IPS-NIHi7 (cell line): ENCODE measurements around the gene BCKDHA.
A peak's percentile ranks its signal among the peaks of the same experiment; 100 is the strongest.

ENCODE experiments used
- DNase-seq: peaks from one replicate; pipeline ENCODE4 v3.0.0; 2012; ENCODE audit warnings: mixed read lengths; ENCODE audit errors: extremely low spot score

The BCKDHA gene

DNA sequence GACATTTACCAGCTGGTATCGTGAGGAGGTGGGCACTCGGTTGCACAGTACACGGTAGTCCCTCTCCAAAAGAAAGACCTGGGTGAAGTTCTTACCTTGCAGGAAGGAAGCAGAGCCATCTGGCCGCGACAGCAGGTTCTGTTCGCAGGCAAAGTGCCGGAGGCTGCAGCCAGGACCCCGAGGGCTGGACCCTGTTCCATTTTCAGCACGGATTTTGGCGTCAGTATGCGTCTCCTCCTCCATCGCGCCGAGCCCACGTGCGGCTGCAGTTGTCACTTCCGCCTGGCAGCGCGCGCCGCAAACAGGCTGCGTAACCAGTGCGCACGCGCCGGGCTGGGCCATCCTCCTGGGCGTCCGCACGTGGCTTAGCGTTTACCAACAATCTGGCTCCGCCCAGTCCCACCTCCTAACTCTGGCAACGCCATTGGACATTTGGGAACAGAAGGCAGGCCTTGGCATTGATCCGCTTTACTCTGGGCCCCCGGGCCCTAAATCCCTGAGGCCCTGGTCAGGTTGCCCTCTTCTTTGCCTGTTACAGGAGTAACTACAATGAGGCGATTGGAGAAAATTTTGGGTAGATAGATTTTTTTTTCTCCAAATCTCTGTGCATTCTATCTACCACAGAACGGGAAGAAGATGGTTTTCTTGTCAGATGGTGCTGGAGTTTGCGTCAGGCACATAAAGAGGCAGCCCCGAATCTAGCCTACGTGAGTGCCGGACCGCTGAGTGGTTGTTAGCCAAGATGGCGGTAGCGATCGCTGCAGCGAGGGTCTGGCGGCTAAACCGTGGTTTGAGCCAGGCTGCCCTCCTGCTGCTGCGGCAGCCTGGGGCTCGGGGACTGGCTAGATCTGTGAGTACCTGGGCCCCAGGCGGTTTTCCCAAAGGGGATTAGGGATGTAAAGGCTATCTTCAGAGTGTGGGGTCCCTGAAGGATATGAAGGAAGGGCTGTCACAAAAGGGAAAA, at the start of gene BCKDHA, which contains the start of gene EXOSC5:
TSS of gene BCKDHA (plus strand) at position 733 of the 964 bp plus-strand sequence. CDS start at position 743, 10 bp downstream.
TSS of gene EXOSC5 (minus strand) at position 274 of the 964 bp plus-strand sequence. CDS start at position 243, 31 bp downstream.
- peak; percentile 99 for DNase-seq

DNA sequence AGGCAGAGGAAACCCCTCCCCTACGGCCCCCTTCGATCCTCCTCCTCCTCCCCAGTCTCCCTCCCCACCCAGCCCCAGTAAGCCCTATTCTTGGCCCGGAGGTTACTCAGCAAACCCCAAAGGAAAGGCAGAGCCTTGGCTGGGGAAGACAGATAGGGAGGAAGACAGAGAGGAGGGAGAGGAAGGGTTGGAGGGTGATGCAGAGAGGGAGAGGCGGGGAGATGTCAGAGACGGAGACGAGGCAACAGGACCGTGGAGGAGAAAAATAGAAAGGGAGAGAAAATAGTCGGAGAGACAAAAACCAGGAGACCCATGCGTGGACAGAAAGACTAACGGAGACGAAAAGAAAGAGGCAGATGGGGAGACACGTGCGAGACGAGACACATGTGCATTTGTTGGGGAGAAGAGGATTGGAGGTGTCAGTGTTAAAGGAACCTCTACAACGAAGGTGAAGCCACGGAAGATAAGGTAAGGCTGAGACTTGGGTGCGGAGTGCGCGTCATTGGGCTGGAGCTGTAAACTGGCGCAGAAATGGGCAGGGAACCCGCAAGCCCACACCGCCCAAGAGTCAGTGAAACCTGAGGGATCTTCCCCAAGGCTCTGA, 46.8 kb upstream of the BCKDHA start:
- DNase-seq, result peak; percentile 31

DNA sequence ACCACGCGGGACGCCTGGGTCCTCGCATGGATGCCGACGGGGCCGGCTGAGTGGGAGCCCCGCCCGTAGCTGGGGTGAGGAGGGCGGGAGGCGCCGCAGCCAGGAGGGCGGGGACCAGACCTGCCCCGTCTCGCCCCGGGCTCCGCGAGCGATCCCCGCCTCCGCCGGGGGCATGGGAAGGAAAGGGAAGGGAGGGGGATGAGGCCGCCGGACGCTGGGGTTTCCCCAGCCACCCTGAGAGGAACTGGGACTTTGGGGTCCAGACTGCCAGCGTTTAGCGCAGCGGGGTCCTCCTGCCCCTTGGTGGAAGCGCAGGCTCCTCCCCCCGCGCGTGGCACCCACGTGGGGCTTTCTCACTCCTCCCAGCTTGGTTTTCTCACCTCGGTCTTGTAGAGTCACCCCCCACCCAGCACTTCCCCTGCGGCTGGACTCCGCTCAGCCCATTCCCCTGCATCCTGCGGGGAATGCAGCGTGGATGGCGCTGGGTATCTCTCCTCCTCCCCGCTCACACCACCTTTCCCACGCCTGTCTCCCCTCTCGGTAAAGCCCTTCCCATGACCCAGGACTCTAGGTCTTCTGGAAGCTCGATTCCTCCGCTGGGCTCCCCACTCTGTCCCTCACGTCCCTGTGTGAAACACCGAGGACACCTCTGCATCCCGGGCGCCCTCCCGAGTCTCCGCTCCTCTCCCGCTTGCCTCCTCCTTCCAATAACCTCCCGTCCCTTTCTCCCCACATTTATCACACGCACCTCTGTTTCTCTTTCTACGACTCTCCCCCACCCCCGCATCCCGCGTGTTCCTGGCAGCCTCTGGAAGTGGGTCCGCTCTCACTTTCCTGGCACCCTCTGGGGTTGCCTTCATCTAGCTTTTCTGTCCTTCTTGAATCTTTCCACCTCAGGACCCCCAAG, 46.0 kb upstream of the BCKDHA start:
- peak; percentile 73 for DNase-seq

DNA sequence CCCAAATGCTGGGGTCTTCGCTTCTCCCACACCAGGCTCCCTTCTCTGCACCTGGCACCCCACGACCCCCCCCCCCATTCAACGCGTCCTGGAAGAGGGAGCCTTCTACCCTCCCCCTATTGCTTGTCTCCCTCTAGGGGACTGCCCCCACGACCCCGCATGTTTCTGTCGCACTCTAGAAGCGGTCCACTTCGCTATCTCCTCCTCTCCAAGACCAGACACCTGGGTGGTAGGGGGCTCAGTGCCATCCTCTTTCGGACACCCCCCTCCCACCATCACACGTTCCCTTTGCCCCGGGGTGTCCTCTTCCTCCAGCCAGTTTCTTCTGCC, 45.4 kb upstream of the BCKDHA start:
- DNase-seq, result no peak

DNA sequence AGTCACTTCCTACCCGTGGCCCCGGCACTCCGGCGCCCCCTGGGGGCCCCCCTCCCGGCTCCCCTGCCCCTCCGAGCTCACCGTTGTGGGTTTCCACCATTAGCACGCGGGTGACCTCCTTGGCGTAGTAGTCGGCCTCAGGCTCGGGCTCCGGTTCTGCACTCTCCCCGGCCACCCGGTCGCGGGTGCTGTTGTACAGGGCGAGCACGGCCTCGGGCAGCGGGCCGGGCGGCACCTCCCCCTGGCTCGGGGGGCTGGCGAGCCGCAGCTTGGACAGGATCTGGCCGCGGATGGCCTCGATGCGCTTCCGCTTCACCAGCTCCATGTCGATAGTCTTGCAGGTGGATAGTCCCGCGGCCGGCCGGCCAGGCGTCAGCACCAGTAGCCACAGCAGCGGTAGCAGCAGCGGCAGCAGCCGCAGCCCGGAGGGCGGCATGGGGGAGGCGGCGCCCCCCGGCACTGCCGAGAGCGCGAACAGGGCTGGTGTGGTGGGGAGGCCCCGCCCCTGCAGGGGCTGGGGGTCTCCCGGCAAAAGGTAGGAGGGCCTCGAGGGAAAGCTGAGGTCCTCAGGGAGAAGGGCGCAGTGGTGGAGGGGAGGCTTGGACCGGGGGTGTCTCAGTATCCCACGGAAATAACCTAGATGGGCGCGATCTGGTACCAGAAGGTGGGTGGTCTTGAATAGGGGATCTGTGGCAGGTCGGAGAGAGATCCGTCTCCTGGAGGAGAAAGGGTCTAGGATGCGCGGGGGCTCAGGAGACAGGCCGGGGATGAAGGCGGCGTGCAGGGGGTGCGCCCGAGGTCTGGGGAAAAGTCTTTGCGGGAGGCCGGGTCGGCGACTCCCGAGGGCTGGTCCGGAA, 44.8 kb upstream of the BCKDHA start:
- DNase-seq, result peak; percentile 64

DNA sequence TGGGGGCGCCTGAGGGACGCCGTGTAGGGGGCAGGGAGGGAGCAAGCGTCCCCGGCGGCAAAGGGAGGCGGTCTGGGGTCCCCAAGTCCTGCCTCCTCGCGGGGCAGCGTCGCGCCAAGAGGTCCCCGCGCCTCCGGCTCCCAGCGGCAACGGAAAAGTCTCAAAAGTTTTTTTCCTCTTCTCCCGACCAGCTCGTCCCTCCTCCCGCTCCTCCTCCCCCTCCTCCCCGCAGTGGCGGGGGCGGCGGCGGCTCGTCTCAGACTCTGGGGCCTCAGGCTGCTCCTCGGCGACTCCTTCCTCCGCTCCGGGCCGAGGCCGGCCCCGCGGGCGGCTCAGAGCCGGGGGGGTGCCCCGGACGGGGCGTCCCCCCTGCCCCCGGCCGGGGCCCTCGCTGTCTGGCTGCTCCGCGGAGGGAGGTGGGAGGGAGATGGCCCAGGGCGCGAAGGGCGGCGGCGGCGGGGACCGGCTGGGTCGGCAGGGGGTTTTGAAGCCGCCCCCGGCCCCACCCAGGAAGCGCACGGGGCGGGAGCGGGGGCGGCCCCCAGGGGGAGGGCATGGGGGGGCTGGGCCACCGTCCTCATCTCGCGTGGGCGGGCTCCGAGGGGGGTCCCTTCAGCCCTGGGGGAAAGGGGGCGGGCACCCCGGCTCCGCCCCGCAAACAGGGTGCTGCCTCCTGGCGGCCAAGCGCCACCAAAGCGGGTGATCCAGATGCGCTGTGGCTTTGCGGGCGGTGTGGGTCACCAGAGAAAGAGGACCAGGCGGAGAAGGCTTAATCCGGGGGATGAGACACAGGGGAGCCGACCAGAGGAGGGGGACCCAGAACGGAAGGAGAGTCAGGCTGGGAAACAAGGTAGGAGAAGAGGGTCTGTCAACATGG, 43.9 kb upstream of the BCKDHA start, which contains the start of gene TGFB1:
TSS of gene TGFB1 (minus strand) at position 457 of the 877 bp plus-strand sequence. CDS start 878 bp downstream, outside the sequence.
- DNase-seq, result peak; percentile 88

DNA sequence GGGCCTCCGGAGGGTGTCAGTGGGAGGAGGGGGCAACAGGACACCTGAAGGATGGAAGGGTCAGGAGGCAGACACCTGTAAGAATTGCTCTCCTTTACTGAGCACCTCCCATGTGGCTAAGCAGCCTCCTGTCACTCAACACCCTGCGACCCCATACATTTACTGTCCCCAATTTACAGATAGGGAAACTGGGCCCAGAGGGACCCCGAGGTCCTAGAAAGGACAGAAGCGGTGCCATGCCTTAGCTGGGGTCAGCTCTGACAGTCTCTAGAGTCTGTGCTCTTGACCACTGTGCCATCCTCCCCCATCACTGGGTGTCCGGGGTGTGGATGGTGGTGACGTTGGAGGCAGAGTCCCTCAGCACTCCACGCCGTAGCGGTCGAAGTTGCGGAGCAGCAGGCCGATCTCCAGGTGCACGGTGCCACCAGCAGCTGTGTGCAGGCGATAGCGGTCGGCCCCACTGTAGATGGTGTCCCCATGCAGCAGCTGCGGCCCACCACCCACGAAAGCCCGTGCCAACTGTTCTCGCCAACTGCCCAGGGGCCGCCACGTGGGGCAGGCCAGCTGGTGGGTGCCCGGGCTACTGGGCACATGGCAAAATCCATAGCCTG, 43.2 kb upstream of the BCKDHA start:
- DNase-seq, result no peak

DNA sequence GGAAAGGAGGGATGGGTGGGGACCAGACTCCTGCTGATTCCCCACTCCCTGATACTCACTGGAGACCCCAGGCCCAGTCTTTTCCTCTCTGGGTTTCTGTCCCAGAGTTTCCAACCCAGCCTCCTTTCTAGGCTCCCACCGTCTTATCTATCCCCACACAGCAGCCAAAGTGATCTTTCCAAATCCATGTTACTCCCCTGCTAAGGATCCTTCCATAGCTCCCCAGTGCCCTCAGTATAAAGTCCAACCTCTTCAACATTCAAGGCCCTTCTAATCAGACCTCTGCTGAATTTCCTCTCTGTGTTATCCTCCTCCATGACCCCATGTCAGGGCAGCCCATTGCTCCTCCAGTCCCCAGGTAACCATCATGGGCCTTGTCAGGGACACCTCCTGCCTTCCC, 42.6 kb upstream of the BCKDHA start:
- no peak for DNase-seq

DNA sequence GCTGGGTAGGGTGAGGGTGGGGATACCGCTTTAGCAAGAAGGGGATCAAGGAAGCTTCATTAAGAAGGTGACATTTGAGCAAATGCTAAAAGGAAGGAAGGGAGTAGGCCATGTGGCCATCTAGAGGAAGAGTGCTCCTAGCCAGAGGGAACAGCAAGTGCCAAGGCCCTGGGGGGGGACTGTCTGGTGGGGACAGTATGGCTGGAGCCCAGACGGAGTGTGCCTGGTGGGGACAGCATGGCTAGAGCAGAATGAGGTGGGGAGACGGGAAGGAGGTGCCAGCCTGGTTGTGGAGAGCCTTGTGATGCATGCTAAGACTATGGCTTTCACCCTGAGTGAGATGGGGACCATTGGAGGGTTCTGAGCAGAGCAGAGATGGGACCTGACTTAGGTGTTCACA, 41.8 kb upstream of the BCKDHA start:
- no peak for DNase-seq

DNA sequence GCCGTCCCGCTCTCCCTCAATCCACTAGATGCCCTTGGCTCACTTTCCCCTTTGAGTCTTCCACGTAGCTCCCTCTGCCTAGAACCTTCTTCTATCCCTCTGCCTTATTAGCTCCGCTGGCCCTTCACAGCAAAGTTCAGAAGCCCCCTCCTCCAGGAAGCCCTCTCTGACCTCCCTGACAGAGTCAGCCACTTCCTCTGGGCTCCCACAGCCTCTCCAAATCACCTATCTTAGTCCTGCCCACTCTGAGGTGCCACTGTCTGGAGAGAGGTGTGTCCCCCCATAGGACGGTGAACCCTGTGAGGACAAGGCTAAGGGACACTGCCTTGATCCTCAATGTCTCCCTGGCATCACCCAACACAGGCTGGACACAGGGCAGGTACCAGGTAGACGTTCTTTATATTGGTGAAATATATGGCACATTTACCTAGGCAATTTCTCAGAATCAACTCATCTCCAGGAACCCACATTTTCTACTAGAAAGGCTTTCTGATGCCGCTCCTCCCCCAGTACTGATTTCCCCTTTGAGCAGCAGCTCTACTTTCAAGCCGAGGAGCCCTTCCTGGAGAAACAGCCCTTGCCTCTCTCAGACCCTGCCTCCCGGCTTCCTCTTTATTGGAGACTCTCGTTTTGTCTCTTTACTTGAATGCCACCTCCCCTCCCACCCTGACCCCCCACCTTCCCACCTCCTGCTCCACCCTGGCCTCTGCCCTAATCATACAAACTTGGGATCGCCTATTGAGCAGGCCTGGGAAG, 40.5 kb upstream of the BCKDHA start:
- no peak for DNase-seq

DNA sequence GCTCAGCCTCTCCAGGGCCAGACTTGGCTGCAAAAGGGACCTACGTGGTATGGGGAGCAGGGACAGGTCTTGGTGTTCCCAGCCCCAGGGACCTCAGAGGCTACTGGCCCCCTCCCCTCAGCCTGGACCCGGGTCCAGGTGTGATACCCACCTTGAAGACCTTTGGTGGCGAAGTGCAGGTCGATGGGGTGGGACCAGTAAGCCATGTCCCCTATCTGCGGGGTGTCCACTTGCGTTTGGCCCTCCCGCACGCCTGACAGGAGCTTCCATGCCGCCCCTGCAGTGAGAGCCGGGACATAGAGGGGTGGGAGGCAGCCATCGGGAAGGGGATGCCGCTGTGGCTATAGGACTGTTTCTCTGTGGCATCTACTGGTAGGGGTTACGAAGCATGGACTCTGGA, 39.9 kb upstream of the BCKDHA start:
- no peak for DNase-seq

DNA sequence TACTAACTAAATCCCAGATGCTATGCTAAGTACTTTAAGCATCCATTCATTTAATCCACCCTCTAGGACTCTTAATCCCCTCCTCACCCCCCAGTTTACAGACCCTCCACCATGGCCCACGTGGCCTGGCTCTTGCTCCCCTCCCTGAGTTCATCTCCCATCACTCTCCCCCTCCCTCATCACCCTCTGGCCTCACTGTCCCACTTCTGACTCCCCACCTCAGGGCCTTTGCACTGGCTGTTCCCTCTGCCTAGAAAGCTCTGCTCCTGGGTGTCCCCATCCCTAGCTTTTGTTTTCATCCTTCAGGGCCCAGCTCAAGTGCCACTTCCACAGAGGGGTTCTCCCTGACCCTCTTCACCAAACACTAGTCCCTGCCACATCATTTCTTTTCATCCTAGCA, 37.9 kb upstream of the BCKDHA start:
- no peak for DNase-seq

DNA sequence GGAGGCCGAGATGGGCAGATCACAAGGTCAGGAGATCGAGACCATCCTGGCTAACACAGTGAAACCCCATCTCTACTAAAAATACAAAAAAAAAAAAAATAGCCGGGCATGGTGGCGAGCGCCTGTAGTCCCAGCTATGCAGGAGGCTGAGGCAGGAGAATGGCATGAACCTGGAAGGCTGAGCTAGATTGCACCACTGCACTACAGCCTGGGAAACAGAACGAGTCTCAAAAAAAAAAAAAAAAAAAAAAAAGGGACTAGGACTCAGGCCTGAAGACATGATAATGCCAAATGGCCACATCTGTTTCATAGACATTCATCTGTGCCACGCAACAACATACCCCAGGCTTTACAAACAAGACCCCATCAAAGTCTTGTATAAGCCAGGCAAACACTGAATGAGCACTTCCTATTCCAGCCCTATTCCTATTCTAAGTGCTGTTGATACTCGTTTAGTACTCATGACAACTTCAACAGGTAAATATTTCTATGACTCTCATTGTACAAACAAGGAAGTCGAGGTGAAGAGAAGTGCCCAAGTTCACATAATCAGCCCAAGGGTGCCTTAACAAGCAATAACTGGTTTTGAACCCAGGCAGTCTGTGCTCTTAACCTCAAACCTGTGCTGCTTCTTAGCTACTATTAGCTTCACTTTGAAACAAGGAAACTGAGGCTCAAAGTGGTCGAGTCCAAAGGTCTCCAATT, 35.3 kb upstream of the BCKDHA start:
- DNase-seq, result no peak

DNA sequence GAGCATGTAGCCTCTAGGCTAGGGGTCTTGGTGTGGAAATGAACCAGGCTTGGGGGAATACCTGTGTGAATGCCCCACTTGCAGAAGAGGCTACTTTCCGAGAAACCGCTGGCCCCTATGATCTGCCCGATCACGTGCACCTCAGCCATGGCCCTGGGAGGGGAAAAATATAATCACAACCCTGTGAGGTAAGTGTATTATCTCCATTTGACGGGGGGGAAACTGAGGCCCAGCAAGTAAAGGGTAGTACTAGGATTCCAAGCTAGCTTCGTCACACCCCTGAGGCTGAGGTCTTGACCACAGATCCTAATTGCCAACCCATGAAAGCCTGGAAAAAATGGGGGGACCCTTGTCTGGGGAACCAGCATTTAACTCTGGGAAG, 34.3 kb upstream of the BCKDHA start:
- no peak for DNase-seq

DNA sequence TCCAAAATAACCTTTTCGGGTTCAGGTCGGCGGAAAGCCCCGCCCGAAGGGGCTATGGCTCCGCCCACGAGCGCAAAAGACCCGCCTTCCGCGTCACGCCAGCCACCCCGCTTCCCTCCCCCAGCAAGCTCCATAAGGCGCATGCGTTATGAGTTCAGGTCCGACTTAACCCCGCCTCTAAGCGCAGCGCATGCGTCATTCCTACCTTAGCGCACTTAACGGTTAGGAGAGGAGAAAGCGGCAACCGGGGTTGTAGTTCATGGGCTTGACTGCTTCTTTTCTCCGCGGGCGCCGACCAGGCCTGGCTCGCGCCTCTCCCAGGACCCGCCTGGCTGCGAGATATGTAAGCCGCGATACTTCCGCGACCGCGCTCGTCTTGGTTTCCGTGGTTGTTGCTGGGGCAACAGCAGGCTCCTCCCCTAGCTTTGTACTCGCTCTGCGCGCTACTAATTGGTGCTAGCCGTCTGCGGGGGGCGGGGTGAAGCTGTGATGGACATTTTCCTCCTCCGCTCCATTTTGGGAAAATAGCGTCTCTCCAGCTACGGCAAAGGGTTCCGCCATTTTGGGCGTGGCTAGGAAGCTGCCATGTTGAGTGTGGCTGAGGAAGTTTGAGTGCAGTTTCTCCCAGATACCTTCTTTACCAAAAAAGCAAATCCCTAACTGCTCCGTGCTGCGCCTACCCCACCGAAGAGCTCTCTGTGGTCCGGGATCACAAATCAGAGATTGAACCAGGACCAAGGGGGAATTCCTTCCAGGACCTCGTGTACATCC, 33.7 kb upstream of the BCKDHA start, which contains the start of gene B9D2:
TSS of gene B9D2 (minus strand) at position 397 of the 771 bp plus-strand sequence. CDS start 630 bp downstream, outside the sequence.
- DNase-seq, result peak; percentile 96

DNA sequence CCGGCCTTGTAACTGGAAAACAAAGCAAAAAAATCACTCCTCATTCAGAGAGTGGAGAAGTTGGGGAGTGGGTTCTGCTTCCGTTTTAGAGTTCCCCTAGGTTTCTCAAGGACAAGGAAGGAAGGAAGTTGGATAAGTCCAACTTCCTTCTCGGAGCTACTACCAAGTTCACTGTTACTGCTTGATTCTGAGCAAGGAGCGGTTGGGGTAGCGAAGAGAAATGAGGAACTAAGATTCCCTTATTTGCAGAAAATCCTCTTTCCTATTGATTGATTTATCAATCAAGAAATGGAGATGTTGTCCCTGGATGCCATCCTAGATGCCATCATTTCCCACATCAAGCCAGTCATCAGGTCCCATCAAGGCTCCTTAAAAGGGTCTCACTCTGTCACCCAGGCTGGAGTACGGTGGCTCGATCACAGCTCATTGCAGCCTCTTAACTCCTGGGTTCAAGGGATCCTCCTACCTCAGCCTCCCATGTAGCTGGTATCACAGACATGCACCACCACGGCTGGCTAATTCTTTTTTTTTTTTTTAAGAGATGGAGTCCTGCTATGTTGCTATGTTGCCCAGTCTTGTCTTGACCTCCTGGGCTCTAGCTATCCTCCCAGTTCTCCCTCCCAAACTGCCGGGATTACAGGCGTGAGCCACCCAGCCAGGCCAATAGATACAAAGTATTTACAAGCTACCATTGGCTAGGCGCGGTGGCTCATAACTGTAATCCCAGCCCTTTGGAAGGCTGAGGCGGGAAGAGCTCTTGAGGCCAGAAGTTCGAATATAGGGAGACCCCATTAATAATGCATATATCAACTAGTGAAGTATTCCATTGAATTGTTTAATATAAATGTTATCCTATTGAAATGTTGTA, 32.9 kb upstream of the BCKDHA start:
- no peak for DNase-seq
